GM19193 (cell line): ENCODE measurements around the gene ZNF267.

ENCODE experiments used
- POLR2A ChIP-seq: IDR thresholded peaks from 4 replicates; pipeline ENCODE4 v1.6.1; 2011; ENCODE audit not compliant: insufficient read depth, insufficient read length; ENCODE audit errors: extremely low read depth

ZNF267 gene

GRCh38 chr16:31875928-31876547 lies 2.4 kb downstream of the ZNF267 start:
- TF ChIP-seq POLR2A = no peak

- TF ChIP-seq POLR2A = no peak
These were observed 3.6 kb downstream of the ZNF267 start for GRCh38 chr16:31876951-31877828.

- TF ChIP-seq POLR2A = no peak
These were observed 4.5 kb downstream of the ZNF267 start for GRCh38 chr16:31877876-31878642.

- no peak for TF ChIP-seq POLR2A
These were observed 6.3 kb downstream of the ZNF267 start for GRCh38 chr16:31879937-31880321.

- TF ChIP-seq POLR2A = no peak
These were observed 6.8 kb downstream of the ZNF267 start for GRCh38 chr16:31880322-31880979.

GRCh38 chr16:31886227-31886626 lies 12.6 kb downstream of the ZNF267 start:
- no peak for TF ChIP-seq POLR2A

- TF ChIP-seq POLR2A = no peak
These were observed 15.1 kb downstream of the ZNF267 start for GRCh38 chr16:31888735-31889134.

GRCh38 chr16:31893824-31894223 lies 20.2 kb downstream of the ZNF267 start:
- no peak for TF ChIP-seq POLR2A

- TF ChIP-seq POLR2A = no peak
These were observed 23.7 kb downstream of the ZNF267 start for GRCh38 chr16:31897283-31897682.

- no peak for TF ChIP-seq POLR2A
These were observed 25.9 kb downstream of the ZNF267 start for GRCh38 chr16:31899505-31899904.

- TF ChIP-seq POLR2A = no peak
These were observed 40.1 kb downstream of the ZNF267 start for GRCh38 chr16:31913668-31914067.

GRCh38 chr16:31916056-31916488 lies 42.5 kb downstream of the ZNF267 start:
- no peak for TF ChIP-seq POLR2A

- no peak for TF ChIP-seq POLR2A
These were observed 46.8 kb downstream of the ZNF267 start for GRCh38 chr16:31920373-31920772.
